ENCODE measurements around the gene PER1. TPM values are rescaled to one million over a fixed set of nuclear protein-coding genes. Genes with fewer than 3 reads are reported as not detected.

PER1 gene
- total RNA-seq, 1 experiment from 2014 or later = 36.5 TPM

- Histone ChIP-seq H3K4me2 (ENCODE audit: insufficient read depth, insufficient read length, low read length) (peak overlapping the region; percentile 99), H3K4me1 (ENCODE audit: insufficient read depth, low read length) (peaks cover 7% of the 10 kb centered on the region; the same call in 1 of the 2 replicates), H2BK15ac (ENCODE audit: low read depth, low read length) (no peak overlapping the region), H3K9ac (ENCODE audit: extremely low read depth, insufficient read length, low read length) (peak overlapping the region; percentile 50), H3K56ac (ENCODE audit: insufficient read length, low read depth, low read length) (no peak overlapping the region), H3K14ac (ENCODE audit: insufficient read depth, low read length) (no peak overlapping the region; the same call in 1 of the 2 replicates), H3K23me2 (ENCODE audit: insufficient read length, low read depth, low read length, poor library complexity, severe bottlenecking) (peaks cover 19% of the 10 kb centered on the region), H3K23ac (ENCODE audit: insufficient read length, low read depth, low read length) (no peak overlapping the region), H2BK12ac (ENCODE audit: insufficient read length, low read depth, low read length) (no peak overlapping the region), H2AK5ac (ENCODE audit: insufficient read length, low read length) (no peak overlapping the region), H2BK20ac (ENCODE audit: low read depth, low read length, poor library complexity, severe bottlenecking) (no peak overlapping the region), H3K4ac (ENCODE audit: low read depth, low read length) (no peak overlapping the region), H2AFZ (ENCODE audit: low read length) (peak overlapping the region; percentile 4), H4K8ac (replicated peaks; ENCODE audit: insufficient read length, low read depth, low read length) (no peak overlapping the region), H4K20me1 (ENCODE audit: control insufficient read depth, insufficient read depth, insufficient read length) (peaks cover 3% of the 10 kb centered on the region), H3K9me3 (ENCODE audit: control insufficient read depth, low read depth, low read length) (no peaks in the 10 kb centered on the region), H4K91ac (ENCODE audit: insufficient read length, low read depth, low read length) (no peak overlapping the region), H4K5ac (ENCODE audit: insufficient read length, low read depth, low read length) (no peak overlapping the region), H3T11ph (ENCODE audit: low read length) (no peak overlapping the region), H2BK120ac (ENCODE audit: low read depth, low read length, poor library complexity, severe bottlenecking) (no peak overlapping the region), H3K27me3 (ENCODE audit: insufficient read depth, low read length) (peaks cover 2% of the 10 kb centered on the region; the same call in 1 of the 2 replicates), H3K79me2 (ENCODE audit: insufficient read depth, low read length) (no peaks in the 10 kb centered on the region), H2BK5ac (ENCODE audit: insufficient read length, low read length) (no peak overlapping the region), H3K79me1 (ENCODE audit: insufficient read depth, low read depth, low read length, poor library complexity, severe bottlenecking) (no peaks in the 10 kb centered on the region), H3K18ac (ENCODE audit: insufficient read length, low read depth, low read length) (no peak overlapping the region), H3K27ac (ENCODE audit: insufficient read length, low read depth, low read length) (no peak overlapping the region)
- WGBS (ENCODE audit: extremely low coverage, insufficient read length, low lambda C conversion rate) = no CpG with 5 or more reads among the region's 44 CpGs
- peak; percentile 92 for DNase-seq
- TF ChIP-seq CTCF (conservative IDR thresholded peaks at IDR 0.05) = no peak
- no peak overlapping the region for H3K4me3 Mint-ChIP-seq
- no peaks in the 10 kb centered on the region; a peak in 1 of 7 replicates for H3K36me3 Mint-ChIP-seq (ENCODE audit: insufficient read depth in 1 of 3, low read depth in 3 of 3)
- no peak overlapping the region for H3K27ac Mint-ChIP-seq
- H3K9me3 Mint-ChIP-seq = no peaks in the 10 kb centered on the region
- peaks cover 10 to 13% of the 10 kb centered on the region in 2 experiments for H3K4me1 Mint-ChIP-seq
- peaks cover 9% of the 10 kb centered on the region for H3K27me3 Mint-ChIP-seq (ENCODE audit: low read depth)
Observed at GRCh38 chr17:8185582-8186445, 33.6 kb upstream of the PER1 start.
